Measurements from ENCODE around the gene LEMD1. TPM values are rescaled to one million over a fixed set of nuclear protein-coding genes. Genes with fewer than 3 reads are reported as not detected.

Gene LEMD1
- total RNA-seq, 1 donor from 2014 or later = 15.0 TPM

GRCh38 chr1:205350691-205351141 lies 71.1 kb downstream of the LEMD1 start:
- Histone ChIP-seq H3K4me2 (peak overlapping the region; percentile 66), H3K27ac (peak overlapping the region; percentile 75), H3K4me1 (peaks cover 74% of the 10 kb centered on the region), H2AFZ (replicated peaks) (no peak overlapping the region), H3K27me3 (peaks cover 13% of the 10 kb centered on the region), H3K9me3 (ENCODE audit: low read depth) (no peaks in the 10 kb centered on the region), H3F3A (ENCODE audit: low read depth) (peaks cover 75% of the 10 kb centered on the region), H3K4me3 (no peak overlapping the region), H4K20me1 (ENCODE audit: low read depth) (peaks cover 3% of the 10 kb centered on the region), H3K36me3 (no peaks in the 10 kb centered on the region), H3K79me2 (ENCODE audit: low read depth) (no peaks in the 10 kb centered on the region), H3K9ac (no peak overlapping the region)
- TF ChIP-seq EZH2phosphoT487 (IDR thresholded peaks at IDR 0.05) (no peak), CTCF (IDR thresholded peaks at IDR 0.05) (no peak), EZH2 (IDR thresholded peaks at IDR 0.05) (no peak)
- H3K27me3 Mint-ChIP-seq (ENCODE audit: insufficient read depth, low read depth) = peaks cover 9% of the 10 kb centered on the region
- peaks cover 82% of the 10 kb centered on the region for H3K4me1 Mint-ChIP-seq
- peak; percentile 66 for DNase-seq (ENCODE audit: low spot score)
- H3K9me3 Mint-ChIP-seq = no peaks in the 10 kb centered on the region
- peak overlapping the region; percentile 50 for H3K4me3 Mint-ChIP-seq
- H3K27ac Mint-ChIP-seq = peak overlapping the region; percentile 85
- no peaks in the 10 kb centered on the region for H3K36me3 Mint-ChIP-seq

- no peak for DNase-seq (ENCODE audit: low spot score)
- peaks cover 19% of the 10 kb centered on the region for H3K27me3 ChIP-seq
- H3K27ac Mint-ChIP-seq = peak overlapping the region; percentile 85
- no peaks in the 10 kb centered on the region for H3K9me3 ChIP-seq (ENCODE audit: low read depth)
- no peak overlapping the region for H2AFZ ChIP-seq (replicated peaks)
- H3K27ac ChIP-seq = peak overlapping the region; percentile 75
- no peaks in the 10 kb centered on the region for H3K9me3 Mint-ChIP-seq
- H3K4me2 ChIP-seq = peak overlapping the region; percentile 66
- H3K27me3 Mint-ChIP-seq (ENCODE audit: insufficient read depth, low read depth) = peaks cover 9% of the 10 kb centered on the region
- H3K4me1 Mint-ChIP-seq = peaks cover 77% of the 10 kb centered on the region
- H3F3A ChIP-seq (ENCODE audit: low read depth) = peaks cover 73% of the 10 kb centered on the region
- H3K4me3 Mint-ChIP-seq = peak overlapping the region; percentile 50
- no peaks in the 10 kb centered on the region for H3K36me3 Mint-ChIP-seq
- TF ChIP-seq EZH2 (IDR thresholded peaks at IDR 0.05) = no peak
- TF ChIP-seq CTCF (IDR thresholded peaks at IDR 0.05) = no peak
- no peak for TF ChIP-seq EZH2phosphoT487 (IDR thresholded peaks at IDR 0.05)
- H4K20me1 ChIP-seq (ENCODE audit: low read depth) = peaks cover 3% of the 10 kb centered on the region
- H3K79me2 ChIP-seq (ENCODE audit: low read depth) = no peaks in the 10 kb centered on the region
- no peaks in the 10 kb centered on the region for H3K36me3 ChIP-seq
- H3K4me1 ChIP-seq = peaks cover 68% of the 10 kb centered on the region
- H3K9ac ChIP-seq = no peak overlapping the region
- no peak overlapping the region for H3K4me3 ChIP-seq
Observed at GRCh38 chr1:205350124-205350523, 71.7 kb downstream of the LEMD1 start.

- Mint-ChIP-seq H3K27me3 (ENCODE audit: insufficient read depth, low read depth) (peaks cover 12% of the 10 kb centered on the region), H3K27ac (peak overlapping the region; percentile 90), H3K9me3 (no peaks in the 10 kb centered on the region), H3K4me3 (no peak overlapping the region), H3K4me1 (peaks cover 73% of the 10 kb centered on the region), H3K36me3 (no peaks in the 10 kb centered on the region)
- H3K27ac ChIP-seq = no peak overlapping the region
- H3K27me3 ChIP-seq = peaks cover 32% of the 10 kb centered on the region
- H3K9ac ChIP-seq = no peak overlapping the region
- H3K79me2 ChIP-seq (ENCODE audit: low read depth) = no peaks in the 10 kb centered on the region
- peaks cover 60% of the 10 kb centered on the region for H3K4me1 ChIP-seq
- no peak overlapping the region for H3K4me2 ChIP-seq
- H3K9me3 ChIP-seq (ENCODE audit: low read depth) = no peaks in the 10 kb centered on the region
- no peak for DNase-seq (ENCODE audit: low spot score)
- no peak overlapping the region for H2AFZ ChIP-seq (replicated peaks)
- H4K20me1 ChIP-seq (ENCODE audit: low read depth) = peaks cover 8% of the 10 kb centered on the region
- TF ChIP-seq CTCF (IDR thresholded peaks at IDR 0.05) (no peak), EZH2phosphoT487 (IDR thresholded peaks at IDR 0.05) (no peak), EZH2 (IDR thresholded peaks at IDR 0.05) (no peak)
- no peak overlapping the region for H3K4me3 ChIP-seq
- peaks cover 66% of the 10 kb centered on the region for H3F3A ChIP-seq (ENCODE audit: low read depth)
- H3K36me3 ChIP-seq = no peaks in the 10 kb centered on the region
Observed at GRCh38 chr1:205348554-205349487, 73.0 kb downstream of the LEMD1 start.

All from neural progenitor cell (in vitro differentiated cells).